ENCODE data around the gene LIN28B. TPM values are rescaled to one million over a fixed set of nuclear protein-coding genes. Genes with fewer than 3 reads are reported as not detected.
"Not testable (repeated sequence)": the region's sequence is repeated elsewhere in the genome, so short reads cannot be mapped to it uniquely, and the experiment has no call there.

LIN28B gene
- total and polyA plus RNA-seq, 2 donors (not counting 1 experiment from before 2014, with no cell fraction given), result not detected

DNA sequence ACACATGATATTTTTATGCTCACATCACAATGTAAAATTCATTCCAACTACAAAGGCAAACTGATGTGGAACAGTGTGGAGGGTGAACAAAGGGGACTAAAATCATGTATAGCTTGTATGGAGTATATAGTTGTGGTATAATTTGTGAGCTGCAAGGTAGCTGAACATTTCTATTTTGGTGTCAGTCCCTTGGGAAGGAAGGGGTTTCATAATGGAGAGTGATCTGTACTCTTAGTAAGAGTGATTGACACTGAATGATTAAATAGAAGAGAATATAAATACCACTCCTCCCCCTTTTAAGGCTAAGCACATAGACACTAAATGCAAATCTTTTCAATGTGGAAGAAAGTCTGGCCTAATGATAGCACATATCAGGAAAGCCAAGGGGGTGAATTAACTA is 118.3 kb downstream of the LIN28B start:
- DNase-seq (ENCODE audit: low read depth in 2 of 2), result no peak
- H2AFZ ChIP-seq (ENCODE audit: low read length), result no peak overlapping the region
- H3K36me3 ChIP-seq (ENCODE audit: control insufficient read depth, insufficient read depth, low read length), result no peaks in the 10 kb centered on the region
- no peak overlapping the region for H3K27ac ChIP-seq (ENCODE audit: insufficient read depth, low read length)
- no peaks in the 10 kb centered on the region for H3K27me3 ChIP-seq (ENCODE audit: control insufficient read depth, insufficient read depth, low read length)
- no peaks in the 10 kb centered on the region for H3K79me2 ChIP-seq (ENCODE audit: control insufficient read depth, insufficient read depth, low read length)
- H3K4me1 ChIP-seq (ENCODE audit: control insufficient read depth, extremely low read depth, insufficient read depth, low read length), result no peaks in the 10 kb centered on the region
- no peaks in the 10 kb centered on the region for H4K20me1 ChIP-seq (ENCODE audit: control insufficient read depth, extremely low read depth, insufficient read depth, low read length)
- no peaks in the 10 kb centered on the region for H3K9me3 ChIP-seq (ENCODE audit: control insufficient read depth, insufficient read depth, low read depth, low read length)
- no peak overlapping the region for H3K4me3 ChIP-seq (replicated peaks in 1 of 4; ENCODE audit: control extremely low read depth in 1 of 4, insufficient read depth in 1 of 4, low read depth in 3 of 4, low read length in 4 of 4)
- no peak for TF ChIP-seq EZH2 (IDR thresholded peaks at IDR 0.05; ENCODE audit: low read length, missing control alignments)
- TF ChIP-seq, protein P1, sequence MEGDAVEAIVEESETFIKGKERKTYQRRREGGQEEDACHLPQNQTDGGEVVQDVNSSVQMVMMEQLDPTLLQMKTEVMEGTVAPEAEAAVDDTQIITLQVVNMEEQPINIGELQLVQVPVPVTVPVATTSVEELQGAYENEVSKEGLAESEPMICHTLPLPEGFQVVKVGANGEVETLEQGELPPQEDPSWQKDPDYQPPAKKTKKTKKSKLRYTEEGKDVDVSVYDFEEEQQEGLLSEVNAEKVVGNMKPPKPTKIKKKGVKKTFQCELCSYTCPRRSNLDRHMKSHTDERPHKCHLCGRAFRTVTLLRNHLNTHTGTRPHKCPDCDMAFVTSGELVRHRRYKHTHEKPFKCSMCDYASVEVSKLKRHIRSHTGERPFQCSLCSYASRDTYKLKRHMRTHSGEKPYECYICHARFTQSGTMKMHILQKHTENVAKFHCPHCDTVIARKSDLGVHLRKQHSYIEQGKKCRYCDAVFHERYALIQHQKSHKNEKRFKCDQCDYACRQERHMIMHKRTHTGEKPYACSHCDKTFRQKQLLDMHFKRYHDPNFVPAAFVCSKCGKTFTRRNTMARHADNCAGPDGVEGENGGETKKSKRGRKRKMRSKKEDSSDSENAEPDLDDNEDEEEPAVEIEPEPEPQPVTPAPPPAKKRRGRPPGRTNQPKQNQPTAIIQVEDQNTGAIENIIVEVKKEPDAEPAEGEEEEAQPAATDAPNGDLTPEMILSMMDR (conservative IDR thresholded peaks at IDR 0.05 in 1 of 2, IDR thresholded peaks at IDR 0.05 in 1 of 2; ENCODE audit: low read depth in 1 of 2, low read length in 2 of 2), result no peak
- no peak overlapping the region for H3K4me2 ChIP-seq (ENCODE audit: extremely low read depth, insufficient read depth, low read length)
- no peak overlapping the region for H3K9ac ChIP-seq (ENCODE audit: insufficient read depth, low read length)

DNA sequence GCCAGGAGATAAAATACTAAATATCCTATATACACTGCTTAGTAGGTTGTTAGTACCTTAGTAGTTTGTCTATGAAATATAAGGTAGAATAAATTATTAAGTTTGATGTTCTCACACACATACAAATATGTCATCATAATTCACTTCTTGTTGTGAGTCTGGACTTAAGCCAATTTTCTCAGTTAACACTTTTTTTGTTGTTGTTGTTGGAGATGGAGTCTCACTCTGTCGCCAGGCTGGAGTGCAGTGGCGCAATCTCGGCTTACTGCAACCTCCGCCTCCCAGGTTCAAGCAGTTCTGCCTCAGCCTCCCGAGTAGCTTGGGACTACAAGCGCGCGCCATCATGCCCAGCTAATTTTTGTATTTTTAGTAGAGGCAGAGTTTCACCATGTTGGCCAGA is 119.5 kb downstream of the LIN28B start:
- not testable (repeated sequence) for H3K27ac ChIP-seq (ENCODE audit: insufficient read depth, low read length); H3K4me1 ChIP-seq (ENCODE audit: control insufficient read depth, extremely low read depth, insufficient read depth, low read length); H3K36me3 ChIP-seq (ENCODE audit: control insufficient read depth, insufficient read depth, low read length); H3K9me3 ChIP-seq (ENCODE audit: control insufficient read depth, insufficient read depth, low read depth, low read length); H3K4me2 ChIP-seq (ENCODE audit: extremely low read depth, insufficient read depth, low read length); H2AFZ ChIP-seq (ENCODE audit: low read length); H3K27me3 ChIP-seq (ENCODE audit: control insufficient read depth, insufficient read depth, low read length); DNase-seq (ENCODE audit: low read depth in 2 of 2); H3K79me2 ChIP-seq (ENCODE audit: control insufficient read depth, insufficient read depth, low read length); H3K4me3 ChIP-seq (replicated peaks in 1 of 4; ENCODE audit: control extremely low read depth in 1 of 4, insufficient read depth in 1 of 4, low read depth in 3 of 4, low read length in 4 of 4); H3K9ac ChIP-seq (ENCODE audit: insufficient read depth, low read length); H4K20me1 ChIP-seq (ENCODE audit: control insufficient read depth, extremely low read depth, insufficient read depth, low read length)

DNA sequence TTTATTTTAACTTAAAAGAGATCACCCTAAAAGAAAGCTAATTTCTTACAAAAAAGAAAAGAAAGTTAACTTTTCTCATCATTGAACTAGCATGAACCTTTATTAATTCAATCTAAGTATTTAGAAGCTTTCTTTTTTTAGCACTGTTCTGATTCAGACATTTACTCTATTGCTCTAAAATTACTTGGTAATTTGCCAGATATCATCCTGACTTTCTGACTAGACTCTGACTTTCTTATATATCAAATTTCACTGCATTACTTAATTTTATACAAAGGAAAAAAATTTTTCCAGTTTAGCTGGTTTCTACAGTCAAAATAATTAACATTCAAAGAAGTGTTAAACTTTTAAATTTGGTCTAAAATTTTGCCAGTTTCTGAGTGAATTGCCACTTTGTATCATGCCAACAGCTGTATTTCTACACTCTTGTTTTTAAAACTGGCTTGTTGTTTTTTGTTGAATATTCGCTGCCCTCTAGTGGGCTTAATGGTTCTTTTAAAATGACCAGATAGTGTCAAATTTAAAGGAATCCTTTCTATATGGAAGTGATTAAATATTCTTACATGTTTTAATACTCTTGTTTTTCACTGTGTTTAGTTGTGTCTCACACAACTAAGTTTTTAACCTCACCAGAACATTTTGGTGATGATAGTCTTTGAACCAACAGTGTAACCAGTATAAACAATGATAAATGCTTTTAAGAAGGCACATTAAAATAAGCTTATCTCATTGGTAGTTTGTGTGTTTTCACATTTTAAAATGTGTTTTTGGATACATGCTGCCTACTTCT is 120.9 kb downstream of the LIN28B start:
- Histone ChIP-seq H3K4me2 (ENCODE audit: extremely low read depth, insufficient read depth, low read length) (peak overlapping the region; percentile 13), H3K27ac (ENCODE audit: insufficient read depth, low read length) (no peak overlapping the region), H3K79me2 (ENCODE audit: control insufficient read depth, insufficient read depth, low read length) (no peaks in the 10 kb centered on the region), H3K4me1 (ENCODE audit: control insufficient read depth, extremely low read depth, insufficient read depth, low read length) (no peaks in the 10 kb centered on the region), H2AFZ (ENCODE audit: low read length) (no peak overlapping the region), H3K36me3 (ENCODE audit: control insufficient read depth, insufficient read depth, low read length) (no peaks in the 10 kb centered on the region), H3K9ac (ENCODE audit: insufficient read depth, low read length) (no peak overlapping the region), H3K9me3 (ENCODE audit: control insufficient read depth, insufficient read depth, low read depth, low read length) (no peaks in the 10 kb centered on the region), H3K27me3 (ENCODE audit: control insufficient read depth, insufficient read depth, low read length) (no peaks in the 10 kb centered on the region), H3K4me3 (replicated peaks in 1 of 4; ENCODE audit: control extremely low read depth in 1 of 4, insufficient read depth in 1 of 4, low read depth in 3 of 4, low read length in 4 of 4) (no peak overlapping the region), H4K20me1 (ENCODE audit: control insufficient read depth, extremely low read depth, insufficient read depth, low read length) (no peaks in the 10 kb centered on the region)
- TF ChIP-seq, protein P1 (conservative IDR thresholded peaks at IDR 0.05 in 1 of 2, IDR thresholded peaks at IDR 0.05 in 1 of 2; ENCODE audit: low read depth in 1 of 2, low read length in 2 of 2), result peak; percentile 34 to 49
- no peak for TF ChIP-seq EZH2 (IDR thresholded peaks at IDR 0.05; ENCODE audit: low read length, missing control alignments)
- peak; percentile 40 to 70 for DNase-seq (ENCODE audit: low read depth in 2 of 2)
